Upper lobe of left lung (tissue), 4 donors: ENCODE data around the gene SLIT1.

Experiments
- CTCF ChIP-seq, 6 experiments: fragments of 450-650 bp in 4 of 6; fragments of 200-600 bp in 2 of 6; sonication (generic) in 2 of 6; IDR thresholded peaks; one replicate each; pipeline ENCODE4 v1.5.1; 2016 to 2019; ENCODE audit warnings: antibody characterized with exemption in 6 of 6
- POLR2A ChIP-seq, 4 donors: fragments of 450-650 bp; IDR thresholded peaks; one replicate each; pipeline ENCODE4 v1.5.1; 2016 to 2017; ENCODE audit warnings: antibody characterized with exemption in 4 of 4, mild to moderate bottlenecking in 2 of 4
- POLR2AphosphoS5 ChIP-seq, 2 donors: sonication (generic); formaldehyde crosslinking; IDR thresholded peaks; one replicate each; pipeline ENCODE4 v1.5.1; 2017; ENCODE audit warnings: antibody characterized with exemption in 2 of 2

GRCh38 chr10:97120370-97120769, 65.4 kb downstream of the SLIT1 start:
- TF ChIP-seq POLR2AphosphoS5 (IDR thresholded peaks at IDR 0.05) (no peak), POLR2A (IDR thresholded peaks at IDR 0.05) (no peak), CTCF (IDR thresholded peaks at IDR 0.05) (no peak)
